ENCODE data around the gene LRRC15. TPM values are rescaled to one million over a fixed set of nuclear protein-coding genes. Genes with fewer than 3 reads are reported as not detected.

The LRRC15 gene
- total RNA-seq, 2 experiments from 2014 or later, result not detected

DNA sequence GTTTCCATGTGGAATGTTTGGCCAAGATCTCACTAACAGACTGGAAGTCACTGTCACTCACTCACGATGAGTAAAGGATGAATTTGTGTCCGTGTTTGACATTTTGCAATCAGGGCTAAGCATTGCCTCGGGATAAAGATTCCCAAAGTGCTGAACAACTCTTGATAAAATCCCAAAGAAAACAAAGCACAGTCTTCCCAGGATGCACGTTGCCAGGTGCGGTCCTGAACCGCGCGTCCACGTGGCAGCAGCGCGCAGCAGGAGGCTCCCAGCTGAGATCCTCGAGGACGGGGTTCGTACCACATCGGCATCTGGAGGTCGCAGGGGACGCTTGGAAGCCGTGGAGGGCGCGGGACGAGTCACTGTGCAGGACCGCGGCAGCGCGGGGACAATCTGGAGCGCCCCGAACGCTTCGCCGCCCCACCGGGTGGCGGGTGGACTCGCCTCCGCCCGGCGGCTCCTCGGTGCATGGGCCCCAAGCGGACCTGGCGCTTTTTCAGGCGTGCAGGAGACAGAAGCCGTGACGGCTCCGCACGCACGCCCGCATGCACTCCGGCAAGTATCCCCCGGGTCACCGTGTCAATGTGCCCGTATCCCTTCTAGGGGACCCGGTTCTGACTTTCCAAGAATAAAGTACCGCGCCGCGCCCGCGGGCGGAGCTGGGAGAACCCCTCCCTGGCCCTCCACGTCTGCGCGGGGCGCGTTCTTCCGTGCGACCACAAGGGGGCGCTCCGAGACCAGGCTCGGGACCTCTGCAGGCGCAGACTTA is 36.1 kb downstream of the LRRC15 start:
- Mint-ChIP-seq H3K4me3 (peak overlapping the region; percentile 56), H3K27me3 (peaks cover 35% of the 10 kb centered on the region), H3K9me3 (ENCODE audit: low read depth) (no peaks in the 10 kb centered on the region), H3K36me3 (no peaks in the 10 kb centered on the region), H3K27ac (no peak overlapping the region), H3K4me1 (peaks cover 11% of the 10 kb centered on the region)
- CTCF ChIA-PET, result interaction anchor here (0.6 to 4.9 kb wide), 24 partner anchors 9 to 713 kb away, joined by 3 to 79 read pairs (median 3); no protein-coding TSS in a partner anchor
- DNase-seq (peak; percentile 90), ATAC-seq (peak; percentile 98)

- CTCF ChIA-PET, result interaction anchor here (0.9 to 4.9 kb wide), 12 partner anchors 9 to 712 kb away, joined by 3 to 79 read pairs (median 4); no protein-coding TSS in a partner anchor
- H3K9me3 Mint-ChIP-seq (ENCODE audit: low read depth), result no peaks in the 10 kb centered on the region
- peaks cover 32% of the 10 kb centered on the region for H3K27me3 Mint-ChIP-seq
- H3K4me3 Mint-ChIP-seq, result peak overlapping the region; percentile 55
- ATAC-seq (no peak), DNase-seq (no peak)
- no peaks in the 10 kb centered on the region for H3K36me3 Mint-ChIP-seq
- peaks cover 11% of the 10 kb centered on the region for H3K4me1 Mint-ChIP-seq
- H3K27ac Mint-ChIP-seq, result no peak overlapping the region
These were observed 36.7 kb downstream of the LRRC15 start for GRCh38 chr3:194332858-194333211.

DNA sequence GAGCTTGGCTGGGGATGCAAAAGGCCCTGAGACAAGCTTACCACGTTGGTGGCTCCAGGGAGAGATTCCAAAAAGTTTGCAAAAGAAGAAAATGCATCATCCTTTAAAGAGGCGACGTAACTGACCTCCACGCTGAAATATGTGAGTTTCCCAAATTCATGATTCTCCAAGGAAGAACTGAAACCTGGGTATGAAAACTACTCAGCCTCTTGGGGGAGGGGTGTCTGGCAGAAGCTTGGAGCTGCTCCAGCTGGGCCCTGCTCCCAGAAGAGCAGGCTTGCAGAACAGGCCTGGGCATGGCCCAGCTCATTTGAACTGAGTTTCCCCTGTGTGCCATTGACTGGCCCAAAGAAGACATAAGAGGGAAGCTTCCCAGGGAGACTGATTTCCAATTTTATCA is 39.0 kb downstream of the LRRC15 start:
- Mint-ChIP-seq H3K4me1 (peaks cover 11% of the 10 kb centered on the region), H3K9me3 (ENCODE audit: low read depth) (no peaks in the 10 kb centered on the region), H3K27ac (no peak overlapping the region), H3K27me3 (peaks cover 22% of the 10 kb centered on the region), H3K4me3 (no peak overlapping the region), H3K36me3 (no peaks in the 10 kb centered on the region)
- DNase-seq (no peak), ATAC-seq (no peak)
- CTCF ChIA-PET, result interaction anchor here (1.0 to 1.5 kb wide), 4 partner anchors 13 to 75 kb away, joined by 3 to 8 read pairs (median 4); no protein-coding TSS in a partner anchor

- Mint-ChIP-seq H3K9me3 (ENCODE audit: low read depth) (no peaks in the 10 kb centered on the region), H3K27ac (no peak overlapping the region), H3K4me3 (no peak overlapping the region), H3K4me1 (peaks cover 11% of the 10 kb centered on the region), H3K27me3 (peaks cover 22% of the 10 kb centered on the region), H3K36me3 (no peaks in the 10 kb centered on the region)
- ATAC-seq, result no peak
- no peak for DNase-seq
- CTCF ChIA-PET, result interaction anchor here (1.0 to 1.5 kb wide), 4 partner anchors 14 to 75 kb away, joined by 3 to 8 read pairs (median 4); no protein-coding TSS in a partner anchor
These were observed 39.4 kb downstream of the LRRC15 start for GRCh38 chr3:194330160-194330559.

- no peak overlapping the region for H3K27ac Mint-ChIP-seq
- ATAC-seq, result no peak
These were observed 40.0 kb downstream of the LRRC15 start for GRCh38 chr3:194329583-194329965.

DNA sequence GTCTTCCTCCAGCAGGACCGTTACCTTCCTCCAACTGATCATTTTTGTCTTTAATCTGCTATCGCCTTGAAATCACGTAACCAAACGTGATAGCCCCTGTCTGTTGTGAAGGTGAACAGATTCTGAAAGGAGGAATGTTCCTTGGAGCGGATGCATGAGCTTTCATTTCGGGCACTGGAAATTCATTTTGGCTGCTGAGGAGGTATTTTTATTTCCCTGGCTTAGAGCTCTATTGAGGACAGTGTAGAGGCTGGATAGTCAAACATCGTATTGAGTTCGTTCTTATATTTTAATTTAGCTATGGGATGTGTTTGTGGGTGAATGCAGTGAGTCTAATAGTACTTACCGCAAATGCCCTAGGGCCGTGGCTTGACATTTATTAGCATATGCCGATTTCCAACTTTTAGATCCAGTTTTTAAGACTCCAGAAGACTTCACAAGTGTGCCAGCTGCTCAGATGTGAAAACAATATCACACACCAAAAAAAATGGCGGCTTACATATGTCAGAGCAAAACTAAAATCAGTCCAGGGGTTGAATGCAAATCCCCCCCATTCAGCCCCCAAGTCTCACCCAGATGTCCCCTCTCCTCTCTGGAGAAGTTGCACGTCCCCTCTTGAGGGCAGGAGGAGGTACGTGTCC is 40.5 kb downstream of the LRRC15 start:
- DNase-seq, result no peak

More at GRCh38 chr3:194329583-194329965, 40.0 kb downstream of the LRRC15 start:
- H3K9me3 Mint-ChIP-seq (ENCODE audit: low read depth), result no peaks in the 10 kb centered on the region
- no peaks in the 10 kb centered on the region for H3K36me3 Mint-ChIP-seq
- CTCF ChIA-PET, result interaction anchor here (1.0 to 1.9 kb wide), 7 partner anchors 9 to 77 kb away, joined by 3 to 9 read pairs (median 6); no protein-coding TSS in a partner anchor
- no peak for DNase-seq
- H3K4me3 Mint-ChIP-seq, result no peak overlapping the region
- H3K27me3 Mint-ChIP-seq, result peaks cover 22% of the 10 kb centered on the region
- H3K4me1 Mint-ChIP-seq, result peaks cover 11% of the 10 kb centered on the region

DNA sequence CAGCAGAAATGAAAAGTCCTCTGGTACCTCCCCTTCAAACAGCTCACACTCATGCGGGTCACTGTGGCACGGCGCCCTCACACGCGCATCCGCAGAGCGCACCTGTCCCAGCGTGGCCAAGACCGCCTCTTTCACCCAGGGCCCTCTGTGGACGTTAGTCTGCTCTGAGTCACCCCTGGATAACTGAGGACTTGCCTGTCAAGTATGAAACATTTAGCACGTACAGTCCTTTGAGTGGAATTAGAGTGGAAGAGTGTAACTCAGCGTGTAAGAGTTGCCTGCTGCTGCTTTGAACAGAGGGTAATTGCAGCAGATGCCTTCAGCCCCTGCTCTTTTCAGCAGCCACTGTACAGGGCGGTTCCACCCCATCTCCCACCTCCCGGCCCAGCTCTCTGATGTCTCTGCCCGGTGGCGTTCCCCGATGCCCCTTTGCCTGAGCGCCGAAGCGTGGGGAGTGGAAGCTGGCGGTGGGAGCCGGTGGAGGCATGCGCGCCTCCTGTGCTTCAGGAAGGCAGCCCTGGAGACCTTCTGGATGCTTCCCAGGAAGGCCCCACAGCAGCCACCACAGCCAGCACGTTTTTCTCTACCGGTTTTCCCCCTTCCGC is 41.4 kb downstream of the LRRC15 start:
- DNase-seq, result peak; percentile 63
- ATAC-seq, result peak; percentile 43
- H3K27ac Mint-ChIP-seq, result no peak overlapping the region
- no peak overlapping the region for H3K4me3 Mint-ChIP-seq
- H3K36me3 Mint-ChIP-seq, result no peaks in the 10 kb centered on the region
- CTCF ChIA-PET, result interaction anchor here (1.2 to 1.9 kb wide), 4 partner anchors 10 to 79 kb away, joined by 5 to 9 read pairs (median 6); no protein-coding TSS in a partner anchor
- H3K27me3 Mint-ChIP-seq, result peaks cover 13% of the 10 kb centered on the region
- peaks cover 4% of the 10 kb centered on the region for H3K4me1 Mint-ChIP-seq
- no peaks in the 10 kb centered on the region for H3K9me3 Mint-ChIP-seq (ENCODE audit: low read depth)

More for the DNA sequence above, 40.5 kb downstream of the LRRC15 start:
- ATAC-seq, result no peak
- H3K27ac Mint-ChIP-seq, result peak overlapping the region; percentile 37
- peaks cover 19% of the 10 kb centered on the region for H3K27me3 Mint-ChIP-seq
- no peaks in the 10 kb centered on the region for H3K9me3 Mint-ChIP-seq (ENCODE audit: low read depth)
- H3K4me1 Mint-ChIP-seq, result peaks cover 10% of the 10 kb centered on the region
- H3K4me3 Mint-ChIP-seq, result no peak overlapping the region
- CTCF ChIA-PET, result interaction anchor here (0.8 to 1.9 kb wide), 5 partner anchors 9 to 143 kb away, joined by 3 to 9 read pairs (median 6); no protein-coding TSS in a partner anchor
- no peaks in the 10 kb centered on the region for H3K36me3 Mint-ChIP-seq

DNA sequence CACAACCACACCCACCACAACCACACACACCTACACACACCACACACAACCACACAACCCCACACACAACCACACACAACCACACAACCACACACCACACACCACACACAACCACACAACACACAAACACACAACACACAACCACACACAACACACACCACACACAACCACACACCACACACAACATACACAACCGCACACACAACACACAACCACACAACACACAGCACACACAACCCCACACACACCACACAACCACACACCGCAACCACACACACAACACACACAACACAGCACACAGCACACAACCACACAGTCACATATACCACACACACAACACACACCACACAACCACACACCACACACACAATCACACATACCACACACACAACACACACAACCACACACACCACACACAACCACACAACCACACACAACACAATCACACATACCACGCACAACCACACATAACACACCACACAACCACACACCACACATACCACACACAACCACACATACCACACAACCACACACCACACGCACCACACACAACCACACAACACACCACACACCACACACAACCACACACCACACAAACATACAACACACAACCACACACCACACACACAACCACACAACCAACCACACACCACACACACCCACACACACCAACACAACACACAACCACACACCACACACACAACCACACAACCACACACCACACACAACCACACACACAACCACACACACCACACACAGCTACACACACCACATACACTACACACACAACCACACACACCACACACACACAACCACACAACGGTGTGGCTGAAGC is 42.1 kb downstream of the LRRC15 start:
- CTCF ChIA-PET, result interaction anchor here (1.6 to 1.9 kb wide), 2 partner anchors 12 to 17 kb away, joined by 7 to 9 read pairs; no protein-coding TSS in a partner anchor

DNA sequence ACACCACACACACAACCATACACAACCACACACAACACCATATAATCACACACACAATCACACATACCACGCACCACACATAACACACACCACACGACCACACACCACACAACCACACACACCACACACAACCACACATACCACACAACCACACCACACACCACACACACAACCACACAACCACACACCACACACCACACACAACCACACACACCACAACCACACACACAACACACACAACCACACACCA is 42.6 kb downstream of the LRRC15 start:
- CTCF ChIA-PET, result no interaction called here
- no peak overlapping the region for H3K4me3 Mint-ChIP-seq
- no peaks in the 10 kb centered on the region for H3K36me3 Mint-ChIP-seq
- DNase-seq (no peak), ATAC-seq (no peak)
- no peaks in the 10 kb centered on the region for H3K9me3 Mint-ChIP-seq (ENCODE audit: low read depth)
- no peak overlapping the region for H3K27ac Mint-ChIP-seq
- H3K4me1 Mint-ChIP-seq, result no peaks in the 10 kb centered on the region
- peaks cover 17% of the 10 kb centered on the region for H3K27me3 Mint-ChIP-seq

More for the DNA sequence above, 42.1 kb downstream of the LRRC15 start:
- Mint-ChIP-seq H3K36me3 (no peaks in the 10 kb centered on the region), H3K4me3 (no peak overlapping the region), H3K9me3 (ENCODE audit: low read depth) (no peaks in the 10 kb centered on the region), H3K4me1 (no peaks in the 10 kb centered on the region), H3K27ac (no peak overlapping the region), H3K27me3 (peaks cover 13% of the 10 kb centered on the region)
- DNase-seq (no peak), ATAC-seq (no peak)

- Mint-ChIP-seq H3K27me3 (peaks cover 12% of the 10 kb centered on the region), H3K36me3 (no peaks in the 10 kb centered on the region), H3K27ac (no peak overlapping the region), H3K4me1 (no peaks in the 10 kb centered on the region), H3K4me3 (no peak overlapping the region), H3K9me3 (ENCODE audit: low read depth) (no peaks in the 10 kb centered on the region)
- CTCF ChIA-PET, result interaction anchor here (1.6 kb wide), 1 partner anchor 11 kb away, joined by 5 read pairs; no protein-coding TSS in a partner anchor
- ATAC-seq (peak; percentile 8), DNase-seq (no peak)
These were observed 43.2 kb downstream of the LRRC15 start for GRCh38 chr3:194326192-194326967.

DNA sequence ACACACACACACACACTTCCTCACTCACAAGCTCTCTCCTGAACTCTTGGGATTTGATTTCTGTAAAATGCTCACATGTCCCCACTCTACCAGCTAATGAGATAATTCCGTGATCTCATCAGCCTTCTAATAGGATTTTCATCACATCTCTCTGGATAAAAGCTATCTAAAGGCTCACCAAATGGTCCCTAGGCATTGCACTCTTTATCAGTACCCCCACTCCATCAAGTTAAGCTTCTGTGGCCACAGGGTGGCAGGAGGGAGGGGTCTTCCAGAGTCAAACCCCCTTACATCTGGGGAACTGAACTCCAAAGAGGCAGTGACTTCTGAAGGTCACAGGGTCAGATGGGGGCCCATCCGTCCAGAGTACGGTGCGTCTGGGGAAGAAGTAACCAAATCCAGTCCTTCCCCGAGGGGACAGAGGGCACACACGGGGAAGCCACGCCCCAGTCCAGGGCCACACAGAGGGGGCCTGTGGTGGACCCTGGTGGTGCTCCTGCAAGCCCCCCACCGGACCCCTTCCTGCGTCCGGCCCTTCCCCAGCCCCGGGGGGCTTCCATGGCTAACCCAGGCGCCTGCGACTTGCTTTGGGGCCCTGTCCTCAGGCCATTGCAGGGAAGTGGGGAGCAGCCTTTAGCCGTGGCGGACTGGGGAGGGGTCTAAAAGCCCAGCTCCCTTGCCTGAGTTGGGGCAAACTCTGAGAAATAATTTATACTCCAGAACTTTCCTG is 44.0 kb downstream of the LRRC15 start:
- Mint-ChIP-seq H3K4me3 (no peak overlapping the region), H3K27ac (no peak overlapping the region), H3K36me3 (no peaks in the 10 kb centered on the region), H3K9me3 (ENCODE audit: low read depth) (no peaks in the 10 kb centered on the region), H3K4me1 (no peaks in the 10 kb centered on the region), H3K27me3 (peaks cover 17% of the 10 kb centered on the region)
- CTCF ChIA-PET, result interaction anchor here (1.6 kb wide), 1 partner anchor 10 kb away, joined by 5 read pairs; no protein-coding TSS in a partner anchor
- ATAC-seq (no peak), DNase-seq (no peak)
